Fibroblast of skin of left quadriceps (primary cell): ENCODE measurements around the gene CCDC138.
A peak's percentile ranks its signal among the peaks of the same experiment; 100 is the strongest.
"Not testable (repeated sequence)": the region's sequence is repeated elsewhere in the genome, so short reads cannot be mapped to it uniquely, and the experiment has no call there.

Source experiments
- DNase-seq, 2 experiments: peaks; one replicate each; pipeline ENCODE4 v3.0.0-alpha.2; 2013; ENCODE audit warnings: low read depth in 2 of 2

Gene CCDC138, protein sequence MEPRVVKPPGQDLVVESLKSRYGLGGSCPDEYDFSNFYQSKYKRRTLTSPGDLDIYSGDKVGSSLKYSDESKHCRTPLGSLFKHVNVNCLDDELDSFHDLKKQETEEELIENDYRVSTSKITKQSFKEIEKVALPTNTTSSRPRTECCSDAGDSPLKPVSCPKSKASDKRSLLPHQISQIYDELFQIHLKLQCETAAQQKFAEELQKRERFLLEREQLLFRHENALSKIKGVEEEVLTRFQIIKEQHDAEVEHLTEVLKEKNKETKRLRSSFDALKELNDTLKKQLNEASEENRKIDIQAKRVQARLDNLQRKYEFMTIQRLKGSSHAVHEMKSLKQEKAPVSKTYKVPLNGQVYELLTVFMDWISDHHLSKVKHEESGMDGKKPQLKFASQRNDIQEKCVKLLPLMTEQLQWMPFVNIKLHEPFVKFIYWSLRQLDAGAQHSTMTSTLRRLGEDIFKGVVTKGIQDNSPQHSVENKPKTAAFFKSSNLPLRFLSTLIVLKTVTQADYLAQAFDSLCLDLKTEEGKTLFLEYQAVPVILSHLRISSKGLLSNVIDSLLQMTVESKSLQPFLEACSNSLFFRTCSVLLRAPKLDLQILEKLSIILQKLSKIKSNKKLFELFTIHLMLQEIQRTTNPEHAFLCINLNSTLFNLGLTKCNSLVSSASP

DNA sequence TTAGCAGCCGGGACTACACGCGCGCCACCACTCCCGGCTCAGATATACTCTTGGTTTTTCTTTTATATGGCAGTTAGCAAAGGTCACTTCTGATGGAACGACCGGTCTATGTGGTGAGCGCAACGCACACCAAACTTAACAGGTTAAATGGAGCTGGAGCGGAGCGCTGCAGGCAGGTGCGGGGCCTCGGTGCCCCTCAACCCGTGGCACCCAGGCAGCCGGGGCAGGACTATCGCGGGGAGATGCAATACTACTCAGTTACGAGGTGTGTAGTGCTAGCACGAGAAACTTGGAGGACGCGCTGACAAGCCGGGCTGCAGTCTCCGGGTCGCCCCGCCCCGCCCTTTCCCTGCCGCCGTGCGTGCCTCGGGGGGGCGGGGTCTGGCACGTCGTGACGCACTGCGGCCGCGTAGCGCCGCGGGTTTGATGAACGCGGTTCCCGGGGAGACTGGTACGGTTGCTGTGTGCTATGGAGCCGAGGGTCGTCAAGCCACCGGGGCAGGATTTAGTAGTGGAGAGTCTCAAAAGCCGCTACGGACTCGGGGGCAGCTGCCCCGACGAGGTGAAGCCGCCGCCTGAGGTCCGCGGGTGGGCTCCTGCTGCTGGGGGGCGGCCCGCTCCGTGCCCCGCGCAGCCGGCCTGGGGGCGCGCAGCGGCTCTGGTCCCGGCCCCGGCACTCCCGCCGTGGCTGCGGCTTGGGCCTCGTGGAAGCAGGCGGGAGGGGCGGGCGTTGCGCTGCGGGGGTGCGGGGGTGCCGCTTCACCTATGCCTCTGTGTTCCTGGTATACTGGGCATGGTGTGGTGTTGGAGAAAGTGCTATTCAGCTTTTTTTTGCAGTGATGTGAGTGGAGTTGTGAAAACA lies at the start of gene CCDC138:
CCDC138 (plus strand) TSS at position 418 of the 862 bp plus-strand sequence; CDS start at position 470, 52 bp downstream.
- DNase-seq = peak; percentile 65 to 68

GRCh38 chr2:108757973-108758372 lies 28.6 kb upstream of the CCDC138 start:
- DNase-seq = not testable (repeated sequence)

DNA sequence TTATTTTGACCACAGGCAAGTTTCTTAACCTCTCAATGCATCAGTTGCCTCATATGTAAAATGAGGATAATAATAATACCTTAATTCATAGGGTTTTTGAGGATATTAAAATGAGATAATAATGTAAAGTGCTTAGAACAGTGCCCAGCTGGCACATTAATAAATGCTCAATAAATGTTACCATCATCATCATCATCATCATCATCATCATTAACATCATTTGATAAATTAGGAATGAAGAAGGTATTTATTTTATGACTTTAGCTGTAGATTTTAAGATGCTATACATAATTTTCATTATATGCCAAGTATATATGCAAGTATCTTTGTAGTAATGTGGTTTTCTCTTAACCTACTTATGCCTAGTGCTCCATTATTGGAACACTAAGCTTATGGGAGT lies 24.0 kb upstream of the CCDC138 start:
- DNase-seq = not testable (repeated sequence)

- DNase-seq = not testable (repeated sequence)
Measured at GRCh38 chr2:108766671-108767070, 19.9 kb upstream of the CCDC138 start.

DNA sequence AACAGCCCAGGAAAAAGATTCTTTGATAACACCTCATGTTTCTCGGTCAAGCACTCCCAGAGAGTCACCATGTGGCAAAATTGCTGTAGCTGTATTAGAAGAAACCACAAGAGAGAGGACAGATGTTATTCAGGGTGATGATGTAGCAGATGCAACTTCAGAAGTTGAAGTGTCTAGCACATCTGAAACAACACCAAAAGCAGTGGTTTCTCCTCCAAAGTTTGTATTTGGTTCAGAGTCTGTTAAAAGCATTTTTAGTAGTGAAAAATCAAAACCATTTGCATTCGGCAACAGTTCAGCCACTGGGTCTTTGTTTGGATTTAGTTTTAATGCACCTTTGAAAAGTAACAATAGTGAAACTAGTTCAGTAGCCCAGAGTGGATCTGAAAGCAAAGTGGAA lies 18.7 kb upstream of the CCDC138 start:
- not testable (repeated sequence) for DNase-seq

GRCh38 chr2:108776475-108776874 lies 10.1 kb upstream of the CCDC138 start:
- no peak for DNase-seq

DNA sequence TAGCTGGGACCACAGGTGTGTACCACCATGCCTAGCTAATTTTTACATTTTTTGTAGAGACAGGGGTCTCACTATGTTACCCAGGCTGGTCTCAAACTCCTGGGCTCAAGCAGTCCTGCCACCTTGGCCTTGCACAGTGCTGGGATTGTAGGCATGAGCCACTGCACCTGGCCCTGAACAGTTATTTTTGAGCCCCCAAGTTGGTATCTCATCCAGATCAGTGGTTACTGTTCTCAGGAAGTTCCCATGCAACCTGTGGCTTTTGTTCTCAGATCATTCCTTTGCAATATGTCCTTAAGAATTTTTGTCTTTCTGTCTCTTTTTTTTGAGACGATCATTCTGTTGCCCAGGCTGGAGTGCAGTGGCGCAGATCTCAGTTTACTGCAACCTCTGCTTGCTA lies 7.7 kb upstream of the CCDC138 start:
- no peak for DNase-seq

- no peak for DNase-seq
Measured at GRCh38 chr2:108786008-108786353, 590 bp upstream of the CCDC138 start.

DNA sequence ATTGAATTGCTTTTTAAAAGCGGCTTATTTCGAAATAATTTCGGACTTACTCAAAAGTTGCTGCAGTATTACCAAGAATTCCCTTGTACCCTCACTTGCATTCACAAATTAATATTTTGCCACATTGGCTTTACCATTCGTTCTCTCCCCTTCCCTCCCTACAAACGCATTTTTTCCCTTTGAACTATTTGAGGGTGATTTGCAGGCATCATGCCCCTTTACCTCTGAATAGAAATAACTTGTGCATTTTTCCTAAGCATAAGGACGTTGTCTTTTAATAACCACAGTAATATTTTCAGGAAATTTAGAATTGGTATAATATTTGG lies 608 bp downstream of the CCDC138 start:
- DNase-seq = no peak

DNA sequence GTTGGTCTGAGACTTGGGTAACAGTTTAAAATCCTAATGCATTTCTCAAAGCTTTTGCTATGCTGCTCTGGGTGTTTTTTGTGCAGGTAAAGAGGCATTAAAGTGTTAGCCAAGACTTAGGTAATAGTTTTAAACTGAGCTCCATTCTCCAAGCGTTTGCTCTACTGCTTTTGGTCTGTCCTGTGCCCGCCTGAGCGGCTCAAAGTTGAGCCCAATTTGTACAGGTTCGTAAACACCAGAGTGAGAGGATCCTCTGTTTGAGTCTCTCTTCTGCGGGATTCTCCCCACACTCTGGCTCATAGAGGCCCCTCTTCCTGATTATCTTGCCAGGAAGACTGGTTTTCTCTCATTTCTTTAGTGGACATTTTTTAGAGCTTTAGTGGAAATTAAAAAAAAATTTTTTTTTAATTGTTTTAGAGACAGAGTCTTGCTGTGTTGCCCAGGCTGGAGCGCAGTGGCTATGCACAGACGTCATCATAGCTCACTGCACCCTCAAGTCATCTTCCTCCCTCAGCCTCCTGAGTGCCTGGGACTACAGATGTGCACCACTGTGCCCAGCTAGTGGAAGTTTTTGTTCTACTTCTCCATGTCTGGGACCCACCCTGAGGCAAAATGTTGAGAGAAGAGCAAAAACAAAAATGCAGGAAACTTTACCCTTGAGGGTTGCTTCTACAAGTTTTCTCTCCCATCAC lies 16.6 kb downstream of the CCDC138 start:
- DNase-seq = no peak

GRCh38 chr2:108805032-108805431 lies 18.5 kb downstream of the CCDC138 start:
- DNase-seq = no peak

DNA sequence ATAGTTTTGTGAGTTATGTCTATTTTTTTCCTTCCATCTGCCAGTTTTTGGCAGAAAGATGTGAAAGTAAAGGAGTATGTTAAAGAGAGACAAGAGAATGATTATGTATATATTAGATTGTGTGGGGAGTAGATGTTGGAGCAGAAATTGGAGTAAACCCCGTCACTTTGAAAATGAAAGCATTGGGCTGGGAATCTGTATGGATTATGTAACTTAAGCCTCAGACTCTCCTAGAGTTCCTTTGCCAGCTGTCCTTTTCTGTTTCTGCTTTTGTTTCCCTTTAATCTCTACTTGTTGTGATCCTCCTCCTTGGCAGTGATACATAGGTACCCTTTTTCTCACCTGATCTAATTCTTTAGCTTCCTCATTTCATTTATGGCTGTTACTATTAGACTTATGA lies 19.2 kb downstream of the CCDC138 start:
- no peak for DNase-seq

GRCh38 chr2:108806371-108807113 lies 20.0 kb downstream of the CCDC138 start:
- DNase-seq = no peak

DNA sequence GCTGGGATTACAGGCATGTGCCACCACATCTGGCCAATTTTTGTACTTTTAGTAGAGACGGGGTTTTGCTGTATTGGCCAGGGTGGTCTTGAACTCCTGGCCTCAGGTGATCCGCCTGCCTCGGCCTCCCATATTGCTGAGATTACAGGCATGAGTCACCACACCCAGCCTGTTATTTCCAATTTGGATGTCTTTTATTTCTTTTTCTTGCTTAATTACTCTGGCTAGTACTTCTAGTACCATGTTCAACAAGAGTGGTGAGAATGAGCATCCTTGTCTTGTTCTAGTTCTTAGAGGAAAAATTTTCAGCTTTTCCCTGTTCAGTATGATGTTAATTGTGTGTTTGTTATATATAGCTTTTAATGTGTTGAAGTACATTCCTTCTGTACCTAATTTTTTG lies 23.4 kb downstream of the CCDC138 start:
- DNase-seq = no peak

GRCh38 chr2:108810993-108811957 lies 24.7 kb downstream of the CCDC138 start:
- no peak for DNase-seq

DNA sequence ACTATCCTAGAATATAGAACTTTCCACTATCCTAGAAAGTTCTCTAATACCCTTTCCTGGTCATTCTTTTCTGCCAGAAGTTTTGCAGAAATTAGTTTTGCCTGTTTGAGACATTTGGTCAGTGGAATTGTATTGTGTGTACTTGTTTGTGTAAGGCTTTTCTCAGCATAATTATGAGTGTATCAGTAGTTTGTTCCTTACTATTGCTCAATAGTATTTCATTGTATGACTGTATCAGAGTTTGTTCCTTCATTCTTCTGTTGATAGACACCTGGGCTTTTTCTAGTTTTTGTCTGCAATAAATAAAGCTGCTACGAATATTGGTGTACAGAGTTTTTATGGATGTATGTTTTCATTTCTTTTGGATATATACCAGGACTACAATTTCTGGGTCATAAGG lies 27.2 kb downstream of the CCDC138 start:
- no peak for DNase-seq

DNA sequence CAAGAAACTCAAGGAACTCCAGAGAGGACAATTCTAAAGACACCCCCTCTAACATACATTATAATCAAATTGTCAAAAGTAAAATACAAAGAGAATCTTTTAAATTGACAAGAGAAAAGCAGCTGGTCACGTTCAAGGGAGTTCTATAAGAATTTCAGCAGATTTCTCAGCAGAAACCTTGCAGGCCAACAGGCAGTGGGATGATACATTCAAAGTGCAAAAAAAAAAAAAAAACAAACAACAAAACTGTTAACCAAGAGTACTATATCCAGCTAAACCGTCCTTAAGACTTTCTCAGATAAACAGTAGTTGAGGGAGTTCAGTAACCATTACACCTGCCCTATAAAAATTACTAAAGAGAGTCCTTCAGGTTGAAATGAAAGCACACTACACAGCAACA lies 33.9 kb downstream of the CCDC138 start:
- no peak for DNase-seq

GRCh38 chr2:108823286-108823685 lies 36.7 kb downstream of the CCDC138 start:
- no peak for DNase-seq

DNA sequence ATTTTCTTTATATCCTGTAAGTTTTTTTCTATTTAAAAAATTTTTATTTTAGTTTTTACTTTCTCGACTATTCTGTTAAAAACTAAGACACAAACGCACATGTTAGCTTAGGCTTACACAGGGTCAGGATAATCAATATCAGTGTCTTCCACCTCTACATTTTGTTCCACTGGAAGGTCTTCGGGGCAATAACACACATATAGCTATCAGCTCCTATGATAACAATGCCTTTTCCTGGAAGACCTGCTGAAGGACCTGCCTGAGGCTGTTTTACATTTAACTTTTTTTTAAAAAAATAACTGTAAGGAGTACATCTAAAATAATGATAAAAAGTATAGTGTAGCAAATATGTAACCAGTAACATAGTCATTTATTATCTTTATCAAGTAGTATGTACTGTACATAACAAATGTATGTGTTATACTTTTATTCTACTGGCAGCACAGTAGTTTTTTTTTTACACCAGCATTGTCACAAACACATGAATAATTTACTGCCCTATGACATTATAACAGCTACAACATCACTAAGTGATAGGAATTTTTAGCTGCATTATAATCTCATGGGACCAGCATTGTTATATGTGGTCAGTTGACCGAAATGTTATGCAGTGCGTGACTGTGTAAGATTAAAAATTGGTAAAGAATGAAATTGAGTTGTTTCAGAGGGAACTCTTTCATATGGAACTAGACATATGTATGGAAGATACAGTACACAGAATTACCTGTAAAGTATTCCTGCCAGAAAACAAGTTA lies 37.9 kb downstream of the CCDC138 start:
- no peak for DNase-seq
